Activated naive CD8-positive, alpha-beta T cell treated with anti-CD3 and anti-CD28 coated beads, Interleukin-2, amount 50 U/mL, for 16 hours (primary cell): ENCODE data around the gene ADGRG4.

Source experiments
- DNase-seq: peaks from one replicate; pipeline ENCODE4 v3.0.0-alpha.2; 2020; ENCODE audit warnings: low read depth, low spot score

The ADGRG4 gene

DNA sequence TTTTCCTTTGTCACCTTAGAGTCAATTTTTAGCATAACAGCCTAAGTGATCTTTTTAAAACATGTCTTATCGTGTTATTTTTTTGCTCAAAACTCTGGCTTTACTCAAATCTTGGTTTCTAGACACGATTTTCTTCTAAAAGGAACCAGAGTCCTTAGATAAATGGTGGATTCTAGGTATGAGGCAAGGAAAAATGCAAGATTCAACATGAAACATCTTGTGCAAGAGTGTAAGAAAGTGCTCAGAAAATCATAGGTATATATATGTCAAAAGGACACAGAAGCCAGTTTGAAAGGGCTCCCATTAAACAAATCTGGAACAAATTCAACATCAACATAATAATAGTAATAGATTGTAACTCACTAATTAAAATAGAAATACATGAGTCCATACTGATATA, 8.1 kb upstream of the ADGRG4 start:
- no peak for DNase-seq

DNA sequence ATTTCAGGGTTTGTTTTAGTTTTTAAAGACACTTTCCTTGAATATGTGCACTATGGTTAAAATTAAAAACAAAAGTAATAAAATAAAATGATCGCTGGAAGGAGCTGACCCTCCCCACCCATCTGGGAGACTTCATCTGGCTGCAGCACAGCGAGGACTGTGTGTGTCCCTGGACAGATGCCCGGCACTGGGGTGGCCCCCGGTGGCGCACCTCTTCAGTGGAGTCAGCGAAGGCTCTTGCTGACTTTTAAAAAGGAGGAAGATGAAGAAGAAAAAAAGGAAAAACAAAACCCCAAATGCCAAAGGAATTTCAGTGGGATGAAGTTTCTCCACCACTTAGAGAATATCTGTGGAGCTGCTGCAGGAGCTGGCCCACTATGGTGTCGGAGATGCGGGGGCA, 5.4 kb upstream of the ADGRG4 start:
- DNase-seq = no peak

DNA sequence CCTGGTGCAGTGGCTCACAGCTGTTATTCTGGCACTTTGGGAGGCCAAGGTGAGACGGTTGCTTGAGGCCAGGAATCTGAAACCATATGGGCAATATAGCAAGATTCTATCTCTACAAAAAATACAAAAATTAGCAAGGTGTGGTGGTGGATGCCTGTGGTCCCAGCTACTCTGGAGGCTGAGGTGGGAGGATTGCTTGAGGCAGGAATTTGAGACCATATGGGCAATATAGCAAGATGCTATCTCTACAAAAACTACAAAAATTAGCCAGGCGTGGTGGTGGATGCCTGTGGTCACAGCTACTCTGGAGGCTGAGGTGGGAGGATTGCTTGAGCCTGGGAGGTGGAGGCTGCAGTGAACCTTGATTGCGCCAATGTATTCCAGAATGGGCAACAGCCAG, 2.3 kb downstream of the ADGRG4 start:
- DNase-seq = no peak

DNA sequence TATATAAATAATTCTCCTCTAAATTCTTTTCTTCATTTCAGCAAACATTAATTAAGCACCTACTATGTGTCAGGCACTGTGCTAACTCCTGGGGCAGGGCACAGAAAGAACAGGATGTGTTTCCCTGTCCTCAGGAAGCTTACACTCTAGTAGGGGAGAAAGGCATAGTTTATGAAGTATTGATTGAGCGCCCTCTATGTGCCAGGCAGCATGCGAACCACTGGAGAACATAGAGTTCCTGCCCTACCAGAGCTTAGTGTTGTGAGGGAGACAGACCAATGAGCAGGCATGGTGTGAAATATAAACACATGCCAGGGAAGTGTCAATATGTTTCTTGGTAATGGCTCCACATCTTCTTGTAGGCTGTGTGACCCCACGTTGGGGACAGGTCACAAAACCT, 3.7 kb downstream of the ADGRG4 start:
- DNase-seq = no peak

DNA sequence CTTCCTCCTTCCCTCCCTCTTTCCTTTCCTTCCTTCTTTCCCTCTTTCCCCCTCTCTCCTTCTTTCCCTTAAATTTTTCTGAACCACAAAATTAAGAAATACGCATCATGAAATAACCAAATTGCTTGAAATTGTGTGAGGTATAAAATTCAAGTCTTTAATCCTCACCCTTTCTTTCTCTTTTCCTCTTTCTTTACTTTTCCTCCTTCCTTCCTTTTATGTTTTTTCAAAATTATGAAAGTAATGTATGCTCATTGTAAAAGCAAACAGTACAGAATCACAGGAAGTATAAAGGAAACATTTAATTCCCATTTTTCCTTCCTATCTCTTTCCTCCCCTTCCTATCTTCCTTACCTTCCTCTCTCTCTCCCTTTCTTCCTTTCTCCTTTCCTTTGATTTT, 5.4 kb downstream of the ADGRG4 start:
- no peak for DNase-seq

DNA sequence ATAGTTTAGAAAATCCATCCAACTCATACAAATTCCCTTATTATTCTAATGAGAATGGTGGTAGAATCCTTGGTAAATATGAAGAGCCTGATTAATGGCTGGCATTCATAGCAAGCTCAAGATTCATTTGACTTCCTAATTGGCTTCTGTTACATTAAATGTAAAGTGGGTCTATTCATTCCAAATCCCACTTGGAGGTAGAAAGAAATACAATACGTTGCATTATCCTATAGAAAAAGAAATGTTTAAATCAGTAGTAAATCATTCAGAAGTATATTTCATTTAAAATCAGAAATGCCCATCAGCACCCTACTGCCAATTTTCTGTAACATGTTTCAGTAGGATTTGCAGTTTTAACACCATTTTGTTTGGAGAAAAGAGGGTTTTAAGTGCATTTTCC, 6.7 kb downstream of the ADGRG4 start:
- DNase-seq = no peak

DNA sequence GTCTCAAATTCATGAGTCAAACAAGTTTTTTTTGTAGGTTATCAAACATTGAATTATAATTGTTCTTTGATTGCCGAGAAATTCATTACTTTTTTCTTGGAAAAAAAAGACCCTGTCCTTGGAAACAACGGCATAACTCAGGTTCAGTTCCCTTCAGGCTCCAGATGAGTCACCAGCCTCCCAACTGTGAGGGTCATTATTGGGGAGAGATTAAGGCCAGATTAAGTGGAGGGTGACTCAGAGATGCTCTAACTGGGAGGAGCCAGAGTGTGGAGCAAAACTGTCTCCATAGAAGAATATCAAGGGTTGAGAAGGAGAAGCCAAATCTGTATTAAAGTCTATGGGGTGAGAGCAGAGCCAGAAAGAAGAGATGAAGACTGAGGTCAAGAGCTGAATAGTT, 9.6 kb downstream of the ADGRG4 start:
- no peak for DNase-seq

DNA sequence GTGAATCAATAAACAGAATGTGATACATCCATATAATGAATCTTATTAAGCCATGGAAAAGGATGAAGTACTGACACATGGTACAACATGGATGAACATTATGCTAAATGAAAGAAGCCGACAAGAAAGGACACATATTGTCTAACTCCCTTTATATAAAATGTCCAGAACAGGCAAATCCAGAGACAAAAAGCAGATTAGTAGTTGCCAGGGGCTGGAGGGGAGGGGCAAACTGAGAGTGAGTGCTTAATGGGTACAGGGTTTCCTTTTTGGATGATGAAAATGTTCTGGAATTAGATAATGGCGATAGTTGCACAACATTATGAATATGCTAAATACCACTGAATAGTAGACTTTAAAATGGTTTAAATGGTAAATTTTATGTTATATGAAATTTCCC, 17.4 kb downstream of the ADGRG4 start:
- DNase-seq = no peak

DNA sequence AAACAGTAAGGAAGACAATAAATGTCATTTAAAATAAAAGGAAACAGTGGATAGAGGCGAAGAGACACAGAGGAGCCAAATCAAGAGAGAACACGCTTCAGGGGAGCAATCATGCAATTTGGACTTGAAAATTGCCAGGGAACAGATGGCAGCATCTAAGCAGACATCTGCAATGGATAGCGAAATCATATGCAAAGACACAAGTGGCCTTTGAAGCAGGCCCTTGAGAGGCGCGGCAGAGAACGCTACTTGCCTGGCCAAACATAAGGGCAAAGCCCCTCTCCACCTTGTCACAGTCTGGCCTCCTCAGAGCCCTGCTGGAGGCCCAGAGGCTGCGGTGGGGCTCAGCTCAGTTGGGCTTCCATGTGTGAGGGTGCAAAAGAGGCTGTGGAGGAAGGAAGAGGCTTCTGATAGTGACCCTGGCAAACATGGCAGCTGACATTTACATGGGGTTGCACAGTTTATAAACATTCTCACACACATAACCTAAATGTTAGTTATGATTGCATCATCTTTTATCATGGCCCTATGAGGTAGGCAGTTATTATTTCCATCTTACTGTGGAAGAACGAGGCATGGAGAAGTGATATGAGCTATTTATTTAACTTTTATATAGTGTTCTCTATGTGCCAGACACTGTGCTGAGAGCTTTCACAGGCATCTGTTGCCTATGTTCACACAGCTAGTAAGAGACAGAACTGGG, 18.3 kb downstream of the ADGRG4 start:
- no peak for DNase-seq

DNA sequence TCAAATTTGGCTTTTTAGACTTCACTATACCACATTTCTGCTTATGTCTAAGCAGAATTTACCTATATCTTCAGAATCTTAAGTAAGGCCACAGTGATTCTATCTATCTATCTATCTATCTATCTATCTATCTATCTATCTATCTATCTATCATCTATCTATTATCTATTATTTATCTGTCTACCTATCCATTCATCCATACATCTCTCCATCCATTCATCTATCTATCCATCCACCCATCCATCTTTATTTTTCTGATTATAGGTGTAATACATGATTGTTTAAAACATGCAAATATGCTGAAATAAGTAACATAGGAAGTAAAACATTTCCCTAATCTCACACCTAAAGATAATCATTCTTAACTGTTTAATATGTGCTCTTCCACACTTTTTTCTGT, 18.8 kb downstream of the ADGRG4 start:
- DNase-seq = no peak

DNA sequence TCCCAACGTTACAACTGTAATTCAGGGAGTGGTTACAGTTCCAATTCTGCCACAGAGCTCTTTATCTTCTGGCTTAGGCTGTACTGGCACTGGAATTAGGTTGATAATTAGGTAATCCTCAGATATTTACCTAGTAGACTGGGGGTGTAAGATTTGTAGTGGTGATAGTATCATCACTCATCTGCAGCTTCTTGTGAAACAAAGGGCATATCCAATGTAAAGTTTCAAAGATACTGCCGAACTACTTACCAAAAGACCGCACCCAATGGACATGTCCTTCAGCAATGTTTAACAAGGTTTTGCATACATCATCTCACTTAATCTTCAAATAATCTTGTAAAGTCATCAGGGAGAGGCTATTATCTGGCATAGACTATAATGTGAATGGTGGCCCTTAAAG, 20.8 kb downstream of the ADGRG4 start:
- no peak for DNase-seq

DNA sequence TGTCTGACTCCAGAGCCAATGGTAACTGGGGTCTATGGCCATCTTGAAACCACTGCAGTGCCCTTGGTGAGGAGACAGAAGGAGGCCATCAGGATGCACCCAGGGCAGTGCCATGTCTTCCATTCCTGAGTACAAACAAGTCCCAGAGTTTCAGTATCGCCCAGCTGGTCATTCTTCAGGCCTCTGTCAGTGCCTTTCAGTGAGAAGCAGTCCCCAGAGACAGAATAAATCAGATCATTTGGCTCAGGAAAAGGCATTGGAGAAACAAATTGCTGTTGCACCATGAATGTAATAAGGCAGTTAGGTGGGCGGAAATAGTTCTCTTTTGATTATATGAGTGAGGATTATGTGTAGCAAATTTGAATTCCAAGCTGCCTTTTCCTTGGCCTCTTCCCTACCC, 21.3 kb downstream of the ADGRG4 start:
- no peak for DNase-seq

DNA sequence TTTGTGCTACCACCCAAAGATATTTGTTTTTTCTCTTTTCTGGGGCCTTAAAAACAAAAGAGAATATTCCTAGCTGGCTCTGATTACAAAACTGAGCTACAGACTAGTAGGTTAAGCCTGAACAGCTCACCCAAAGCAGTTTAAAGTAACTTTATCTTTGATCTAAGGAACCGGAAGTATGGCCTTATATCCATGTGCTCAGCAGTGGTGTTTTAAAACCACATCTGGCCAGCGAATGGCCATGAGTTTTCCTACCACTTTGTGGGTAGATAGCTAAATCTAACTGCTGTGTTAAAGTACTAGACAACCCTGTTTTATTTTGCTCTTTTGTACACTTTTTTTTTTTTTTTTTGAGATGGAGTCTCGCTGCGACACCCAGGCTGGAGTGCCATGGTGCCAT, 24.6 kb downstream of the ADGRG4 start:
- DNase-seq = no peak

DNA sequence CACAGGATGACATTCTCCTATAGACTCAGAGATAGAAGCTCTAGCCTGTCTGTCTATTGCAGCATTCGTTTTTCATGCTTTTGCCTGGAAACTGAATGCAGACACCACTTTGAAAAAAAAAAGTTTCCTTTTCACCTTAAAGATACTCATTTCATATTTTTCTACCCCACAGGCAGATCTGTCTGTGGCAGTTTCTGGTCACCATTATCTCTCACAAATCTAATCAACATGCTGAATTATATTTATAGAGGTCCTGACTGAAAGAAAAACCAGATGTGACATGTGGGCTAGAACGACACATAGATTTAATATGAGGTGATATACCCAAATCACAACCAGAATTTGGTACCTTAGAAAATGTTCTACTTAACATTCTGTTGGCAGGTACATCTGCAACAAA, 28.2 kb downstream of the ADGRG4 start:
- no peak for DNase-seq

DNA sequence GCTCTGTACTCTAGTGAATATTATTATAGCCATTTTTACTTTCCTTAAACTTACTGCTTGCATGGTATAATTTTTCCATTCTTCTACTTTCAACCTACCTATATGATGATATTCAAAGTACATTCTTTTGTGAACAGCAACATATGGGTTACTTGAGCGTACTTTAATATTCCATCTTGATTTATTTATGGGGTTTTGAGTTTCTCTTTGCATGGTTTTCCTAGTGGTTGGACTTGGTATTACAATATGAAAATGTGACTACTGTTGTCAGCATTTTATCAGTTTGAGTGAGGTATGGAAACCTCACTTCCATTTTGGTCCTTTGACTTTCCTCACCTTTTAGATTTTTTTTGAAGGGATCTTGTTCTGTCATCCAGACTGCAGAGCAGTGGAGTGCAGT, 35.9 kb downstream of the ADGRG4 start:
- no peak for DNase-seq

DNA sequence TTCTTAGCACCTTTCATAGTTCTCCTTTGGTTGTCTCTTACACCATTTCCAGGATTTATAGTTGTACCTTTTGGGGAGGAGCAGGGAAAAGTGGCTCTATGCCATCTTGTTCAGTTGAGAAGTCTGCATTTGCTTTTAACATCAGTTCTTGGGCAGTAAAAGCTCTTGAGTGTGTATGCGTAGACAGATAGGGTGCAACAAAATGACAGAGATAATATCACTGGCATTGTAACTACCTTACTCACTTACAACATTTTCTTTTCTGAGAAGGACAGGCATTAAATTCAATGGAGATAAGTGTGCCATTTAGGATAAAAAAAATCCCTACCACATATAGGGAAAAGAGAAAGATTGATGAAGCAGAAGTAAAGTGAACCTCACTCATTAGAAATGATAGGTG, 38.9 kb downstream of the ADGRG4 start:
- no peak for DNase-seq

DNA sequence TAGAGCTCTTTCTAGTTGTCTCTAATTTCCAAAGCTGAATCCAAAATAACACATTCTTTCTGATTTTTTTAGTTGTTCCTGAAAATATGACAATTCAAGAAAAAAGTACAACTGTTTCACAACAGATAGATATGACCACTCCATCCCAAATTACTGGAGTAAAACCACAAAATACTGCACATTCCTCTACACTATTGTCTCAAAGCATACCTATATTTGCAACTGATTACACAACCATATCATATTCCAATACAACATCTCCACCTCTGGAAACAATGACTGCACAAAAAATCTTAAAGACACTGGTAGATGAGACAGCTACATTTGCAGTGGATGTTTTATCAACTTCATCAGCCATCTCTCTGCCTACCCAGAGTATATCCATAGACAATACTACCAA, 43.6 kb downstream of the ADGRG4 start:
- no peak for DNase-seq

DNA sequence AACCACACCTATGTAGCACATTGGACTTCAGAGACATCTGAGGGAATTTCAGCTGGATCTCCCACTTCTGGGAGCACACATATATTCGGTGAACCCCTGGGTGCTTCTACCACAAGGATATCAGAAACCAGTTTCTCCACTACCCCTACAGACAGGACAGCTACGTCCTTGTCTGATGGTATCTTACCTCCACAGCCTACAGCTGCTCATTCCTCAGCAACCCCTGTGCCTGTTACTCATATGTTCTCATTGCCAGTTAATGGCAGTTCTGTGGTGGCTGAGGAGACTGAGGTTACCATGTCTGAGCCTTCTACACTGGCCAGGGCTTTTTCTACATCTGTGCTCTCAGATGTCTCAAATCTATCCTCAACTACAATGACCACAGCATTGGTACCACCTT, 45.7 kb downstream of the ADGRG4 start:
- no peak for DNase-seq

DNA sequence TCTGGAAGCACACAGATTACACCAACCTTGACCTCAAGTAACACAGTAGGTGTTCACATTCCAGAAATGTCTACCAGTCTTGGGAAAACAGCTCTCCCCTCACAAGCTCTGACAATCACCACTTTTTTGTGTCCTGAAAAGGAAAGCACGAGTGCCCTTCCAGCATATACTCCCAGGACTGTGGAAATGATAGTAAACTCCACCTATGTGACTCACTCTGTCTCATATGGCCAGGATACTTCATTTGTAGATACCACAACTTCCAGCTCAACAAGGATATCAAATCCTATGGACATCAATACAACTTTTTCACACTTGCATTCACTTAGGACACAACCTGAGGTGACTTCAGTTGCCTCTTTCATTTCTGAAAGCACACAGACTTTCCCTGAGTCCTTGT, 46.9 kb downstream of the ADGRG4 start:
- no peak for DNase-seq

DNA sequence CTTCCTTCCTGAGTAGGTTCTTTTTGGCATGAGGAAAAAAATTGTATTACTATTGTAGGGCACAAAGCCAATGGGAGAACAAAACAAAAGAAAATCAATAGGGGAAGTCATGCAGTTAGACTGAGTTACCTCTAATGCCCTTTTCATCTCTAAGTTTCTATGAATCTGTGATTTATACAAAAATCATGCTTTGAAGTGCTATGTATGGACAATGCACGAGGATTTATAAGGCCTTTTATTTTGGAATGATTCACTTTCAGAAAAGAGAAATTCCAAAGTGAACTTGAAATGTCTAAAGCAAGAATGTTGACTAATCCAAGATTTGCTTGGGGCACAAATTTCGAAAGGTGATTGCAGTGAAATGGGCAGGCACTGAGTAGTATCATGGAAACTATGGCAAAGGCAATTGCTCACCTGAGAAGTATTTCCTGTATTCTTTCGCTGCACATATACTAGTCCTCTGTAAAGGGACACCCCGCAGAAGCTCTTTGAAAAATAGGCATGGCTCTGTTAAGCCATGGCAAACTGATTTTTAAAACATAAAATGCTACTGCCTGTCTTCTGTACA, 52.8 kb downstream of the ADGRG4 start:
- no peak for DNase-seq

DNA sequence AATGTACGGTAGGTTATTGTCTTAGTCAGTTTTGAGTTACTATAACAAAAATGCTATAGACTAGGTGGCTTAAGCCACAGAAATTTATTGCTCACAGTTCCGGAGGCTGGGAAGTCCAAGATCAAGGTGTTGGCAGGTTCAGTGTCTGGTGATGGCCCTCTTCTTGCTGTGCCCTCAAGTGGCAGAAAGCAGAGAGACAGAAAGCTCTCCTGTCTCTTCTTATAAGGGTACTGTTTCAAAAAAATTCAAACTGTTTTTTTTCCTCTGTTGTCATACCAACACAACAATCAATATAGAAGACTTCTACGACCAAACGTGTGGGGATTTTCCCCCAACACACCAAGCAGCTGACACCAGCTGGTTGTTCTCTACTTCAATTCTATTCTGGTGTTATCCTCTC, 53.4 kb downstream of the ADGRG4 start:
- DNase-seq = no peak

DNA sequence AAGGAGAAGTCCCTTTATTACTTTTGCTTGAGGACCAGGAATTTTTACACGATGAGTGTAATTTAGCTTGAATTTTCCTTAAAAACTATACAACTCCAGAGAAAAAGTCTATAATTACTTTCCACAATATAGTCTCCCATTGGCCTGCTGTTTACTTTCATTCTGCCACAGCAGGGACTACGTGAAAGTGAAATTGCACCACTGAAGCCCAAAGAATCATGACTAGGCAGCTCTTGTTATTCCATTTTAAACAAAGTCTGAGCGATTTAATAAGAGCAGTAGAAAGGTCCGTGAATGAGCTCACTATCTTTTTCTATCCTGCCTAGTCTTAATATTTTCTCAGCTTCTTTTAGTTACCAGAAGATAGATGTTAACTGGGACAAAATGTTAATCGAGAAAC, 68.6 kb downstream of the ADGRG4 start:
- DNase-seq = no peak

DNA sequence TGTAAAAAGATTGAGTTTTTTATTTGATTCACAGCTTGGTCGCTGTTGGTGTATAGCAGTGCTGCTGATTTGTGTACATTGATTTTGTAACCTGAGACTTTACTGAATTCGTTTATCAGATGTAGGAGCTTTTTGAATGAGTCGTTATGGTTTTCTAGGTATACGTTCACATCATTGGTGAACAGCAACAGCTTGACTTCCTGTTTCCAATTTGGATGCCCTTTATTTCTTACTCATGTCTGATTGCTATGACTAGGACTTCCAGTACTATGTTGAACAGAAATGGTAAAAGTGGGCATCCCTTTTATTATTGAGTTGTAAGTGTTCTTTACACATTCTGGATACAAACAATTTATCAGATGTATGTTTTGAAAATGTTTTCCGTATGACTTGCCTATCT, 76.0 kb downstream of the ADGRG4 start:
- no peak for DNase-seq
